B cell (primary cell): ENCODE results near the gene NUFIP1. TPM values are rescaled to one million over a fixed set of nuclear protein-coding genes. Genes with fewer than 3 reads are reported as not detected.

Experiments used
- ATAC-seq: fragments of 200-7000 bp; cut with Tn5 transposase; one replicate; pipeline ENCODE4 v1.10.0; 2021; ENCODE audit warnings: low read depth, mild to moderate bottlenecking, moderate number of reproducible peaks, moderate library complexity
- CTCF ChIA-PET: fragments of 350-600 bp; sonication (Branson Sonifier 250); formaldehyde crosslinking; loops from one replicate; lab custom pipeline; 2021; ENCODE audit warnings: antibody characterized with exemption, inconsistent platforms; lab: Charles Lee
- POLR2A ChIA-PET: fragments of 350-600 bp; sonication (Branson Sonifier 250); formaldehyde crosslinking; loops from one replicate; lab custom pipeline; 2021; ENCODE audit warnings: antibody characterized with exemption; lab: Charles Lee
- DNase-seq: peaks from one replicate; pipeline ENCODE4 v3.0.0; 2013
- H2AFZ ChIP-seq: 2 replicates; pipeline ENCODE4 v1.6.1; 2012; ENCODE audit warnings: mild to moderate bottlenecking, low read depth, low read length; ENCODE audit not compliant: insufficient read depth, poor library complexity, severe bottlenecking
- H3K27ac ChIP-seq, 2 donors: 1 replicate in 1 of 2; 2 replicates in 1 of 2; pipeline ENCODE4 v1.5.1; 2012 to 2013; ENCODE audit warnings: low read length in 2 of 2, mild to moderate bottlenecking in 2 of 2, moderate library complexity in 1 of 2
- H3K27me3 ChIP-seq, 4 experiments: fragments of 200-600 bp in 1 of 4; sonication (generic) in 1 of 4; replicated peaks in 1 of 4; 1 replicate in 2 of 4; 2 replicates in 2 of 4; pipeline versions ENCODE4 v1.6.1 to v1.7.0; 2013 to 2016; ENCODE audit warnings: low read length in 3 of 4, mild to moderate bottlenecking in 2 of 4, mixed read lengths in 1 of 4, moderate library complexity in 1 of 4; ENCODE audit not compliant: insufficient read depth in 4 of 4, control insufficient read depth in 3 of 4; ENCODE audit errors: control extremely low read depth in 1 of 4
- H3K36me3 ChIP-seq, 2 experiments: replicated peaks in 1 of 2; 1 replicate in 1 of 2; 2 replicates in 1 of 2; pipeline versions ENCODE4 v1.6.1 to v1.7.1; 2013; ENCODE audit warnings: low read length in 1 of 2; ENCODE audit not compliant: insufficient read depth in 2 of 2, control insufficient read depth in 1 of 2; ENCODE audit errors: control extremely low read depth in 1 of 2, extremely low read depth in 1 of 2
- H3K4me1 ChIP-seq, 2 donors: fragments of 200-600 bp in 1 of 2; sonication (generic) in 1 of 2; 1 replicate in 1 of 2; 2 replicates in 1 of 2; pipeline versions ENCODE4 v1.5.1 to v1.6.1; 2013 to 2017; ENCODE audit warnings: low read length in 2 of 2; ENCODE audit not compliant: control insufficient read depth in 2 of 2, insufficient read depth in 2 of 2
- H3K4me2 ChIP-seq: replicated peaks from 2 replicates; pipeline ENCODE3; 2012; ENCODE audit warnings: mild to moderate bottlenecking, low read depth, low read length; ENCODE audit not compliant: poor library complexity, severe bottlenecking
- H3K4me3 ChIP-seq, 5 experiments: fragments of 200-600 bp in 1 of 5; sonication (generic) in 1 of 5; 1 replicate in 3 of 5; 2 replicates in 2 of 5; pipeline versions ENCODE4 v1.5.1 to v1.7.0; 2011 to 2016; ENCODE audit warnings: low read length in 4 of 5, mild to moderate bottlenecking in 4 of 5, low read depth in 2 of 5, control low read depth in 1 of 5, moderate library complexity in 1 of 5; ENCODE audit not compliant: insufficient read depth in 1 of 5; ENCODE audit errors: control extremely low read depth in 1 of 5, extremely low read depth in 1 of 5
- H3K79me2 ChIP-seq: fragments of 200-600 bp; sonication (generic); one replicate; pipeline ENCODE4 v1.6.0; 2016; ENCODE audit warnings: low read length; ENCODE audit not compliant: control insufficient read depth, insufficient read depth
- H3K9ac ChIP-seq: fragments of 200-600 bp; sonication (generic); 2 replicates; pipeline ENCODE4 v1.6.1; 2017; ENCODE audit warnings: mild to moderate bottlenecking, low read length, moderate library complexity
- H3K9me3 ChIP-seq, 3 donors: one replicate each; pipeline versions ENCODE4 v1.6.1 to v1.7.1; 2013; ENCODE audit warnings: low read length in 2 of 3; ENCODE audit not compliant: control insufficient read depth in 2 of 3, insufficient read depth in 1 of 3; ENCODE audit errors: control extremely low read depth in 1 of 3
- H4K20me1 ChIP-seq: 2 replicates; pipeline ENCODE4 v1.6.0; 2012; ENCODE audit warnings: mild to moderate bottlenecking, low read length; ENCODE audit not compliant: insufficient read depth, control insufficient read depth, poor library complexity, severe bottlenecking
- H3K27ac Mint-ChIP-seq: one replicate; pipeline ENCODE4 v1.8.0; 2021; ENCODE audit warnings: mixed read lengths
- H3K27me3 Mint-ChIP-seq: one replicate; pipeline ENCODE4 v1.8.0; 2021; ENCODE audit warnings: mixed read lengths
- H3K4me1 Mint-ChIP-seq: one replicate; pipeline ENCODE4 v1.8.0; 2021; ENCODE audit warnings: mixed read lengths
- H3K4me3 Mint-ChIP-seq: one replicate; pipeline ENCODE4 v1.8.0; 2021; ENCODE audit warnings: mixed read lengths
- H3K9me3 Mint-ChIP-seq: one replicate; pipeline ENCODE4 v1.8.0; 2022; ENCODE audit warnings: mixed read lengths; ENCODE audit not compliant: insufficient read depth
- EZH2 ChIP-seq: IDR thresholded peaks from 2 replicates; pipeline ENCODE4 v1.6.1; 2012; ENCODE audit warnings: borderline replicate concordance, low read depth, mild to moderate bottlenecking, moderate library complexity, low read length; ENCODE audit not compliant: insufficient read depth, poor library complexity, severe bottlenecking
- WGBS: methylation state at CpG from one replicate; pipeline ENCODE4 v1.1.5; 2013; ENCODE audit warnings: missing lambda C conversion rate; ENCODE audit not compliant: insufficient coverage; 5-methylcytosine and 5-hydroxymethylcytosine counted together
- intact Hi-C: fragments of 100-400 bp; cut with micrococcal nuclease; formaldehyde crosslinking; loops from one replicate; pipeline ENCODE4 v1.10.0; 2022
- polyA plus RNA-seq: library from polyadenylated mRNA; depleted of rRNA; stranded (reverse); fragments of >200 nt; gene quantifications from 2 replicates; pipeline ENCODE4 v1.2.3, GENCODE V29; 2012
- total RNA-seq, 2 donors: library from RNA; stranded (reverse); fragments of 120-200 nt in 1 of 2; gene quantifications; 1 replicate in 1 of 2; 2 replicates in 1 of 2; pipeline versions ENCODE4 v1.2.3 to v1.2.4, GENCODE V29; 2013 to 2022
- TF ChIP-seq, protein P1 (sequence below): fragments of 200-600 bp; IDR thresholded peaks from one replicate; pipeline ENCODE4 v1.8.0; 2022; ENCODE audit warnings: antibody characterized with exemption, mild to moderate bottlenecking

NUFIP1 gene
- total and polyA plus RNA-seq, 2 donors (not counting 1 experiment from before 2014, with no cell fraction given) = 2.2 to 4.7 TPM

DNA sequence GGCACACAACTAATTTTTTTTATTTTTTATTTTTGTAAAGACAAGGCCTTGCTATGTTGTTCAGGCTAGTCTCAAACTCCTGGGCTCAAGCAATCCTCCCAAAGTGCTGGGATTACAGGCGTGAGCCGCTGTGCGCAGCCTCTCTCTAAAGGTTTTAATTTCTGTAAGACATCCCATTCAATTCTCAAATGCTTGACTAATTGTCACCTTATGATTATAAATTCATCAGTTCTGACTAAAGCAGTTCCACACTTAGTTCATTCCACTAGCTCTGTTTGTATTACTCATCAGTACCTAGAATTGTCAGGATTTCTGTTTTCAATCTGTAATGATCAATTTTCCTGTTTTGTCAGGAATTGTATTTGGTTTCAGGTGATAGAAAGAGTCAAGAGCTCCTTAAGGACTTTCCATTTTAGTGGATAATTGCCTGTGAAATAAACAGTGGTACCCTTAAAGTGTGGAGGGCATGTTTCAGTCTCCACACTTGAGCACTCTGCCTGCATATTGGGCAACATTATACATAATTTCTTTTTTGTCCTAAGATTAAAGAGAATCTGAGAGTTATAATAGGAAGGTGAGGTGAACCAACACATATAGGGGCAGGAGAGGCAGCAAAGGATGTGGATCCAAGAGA is 27.6 kb upstream of the NUFIP1 start:
- no peak overlapping the region for H3K27ac ChIP-seq
- no peak overlapping the region for H3K4me2 ChIP-seq
- no peaks in the 10 kb centered on the region for H3K27me3 Mint-ChIP-seq
- no peaks in the 10 kb centered on the region for H4K20me1 ChIP-seq
- TF ChIP-seq EZH2 = no peak
- TF ChIP-seq, protein P1, sequence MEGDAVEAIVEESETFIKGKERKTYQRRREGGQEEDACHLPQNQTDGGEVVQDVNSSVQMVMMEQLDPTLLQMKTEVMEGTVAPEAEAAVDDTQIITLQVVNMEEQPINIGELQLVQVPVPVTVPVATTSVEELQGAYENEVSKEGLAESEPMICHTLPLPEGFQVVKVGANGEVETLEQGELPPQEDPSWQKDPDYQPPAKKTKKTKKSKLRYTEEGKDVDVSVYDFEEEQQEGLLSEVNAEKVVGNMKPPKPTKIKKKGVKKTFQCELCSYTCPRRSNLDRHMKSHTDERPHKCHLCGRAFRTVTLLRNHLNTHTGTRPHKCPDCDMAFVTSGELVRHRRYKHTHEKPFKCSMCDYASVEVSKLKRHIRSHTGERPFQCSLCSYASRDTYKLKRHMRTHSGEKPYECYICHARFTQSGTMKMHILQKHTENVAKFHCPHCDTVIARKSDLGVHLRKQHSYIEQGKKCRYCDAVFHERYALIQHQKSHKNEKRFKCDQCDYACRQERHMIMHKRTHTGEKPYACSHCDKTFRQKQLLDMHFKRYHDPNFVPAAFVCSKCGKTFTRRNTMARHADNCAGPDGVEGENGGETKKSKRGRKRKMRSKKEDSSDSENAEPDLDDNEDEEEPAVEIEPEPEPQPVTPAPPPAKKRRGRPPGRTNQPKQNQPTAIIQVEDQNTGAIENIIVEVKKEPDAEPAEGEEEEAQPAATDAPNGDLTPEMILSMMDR = no peak
- peaks cover 10 to 53% of the 10 kb centered on the region in 2 experiments for H3K36me3 ChIP-seq
- no peak overlapping the region for H3K9ac ChIP-seq
- H3K9me3 ChIP-seq = peaks cover 0 to 1% (median 0%) of the 10 kb centered on the region in 3 donors
- no peak overlapping the region for H3K4me3 Mint-ChIP-seq
- H3K27ac Mint-ChIP-seq = no peak overlapping the region
- ATAC-seq (no peak), DNase-seq (no peak)
- H3K27me3 ChIP-seq = no peaks in the 10 kb centered on the region
- no peak overlapping the region for H3K4me3 ChIP-seq
- H2AFZ ChIP-seq = no peak overlapping the region
- H3K4me1 Mint-ChIP-seq = peaks cover 1% of the 10 kb centered on the region
- H3K4me1 ChIP-seq = no peaks in the 10 kb centered on the region
- no peaks in the 10 kb centered on the region for H3K9me3 Mint-ChIP-seq
- H3K79me2 ChIP-seq = no peaks in the 10 kb centered on the region
- 92% methylated on average over 2 of the region's 3 CpGs for WGBS
- POLR2A ChIA-PET = no interaction called here
- intact Hi-C loops = no loop called here
- CTCF ChIA-PET = interaction anchor here (0.6 kb wide), 2 partner anchors 20 to 506 kb away, joined by 3 to 4 read pairs; no protein-coding TSS in a partner anchor

DNA sequence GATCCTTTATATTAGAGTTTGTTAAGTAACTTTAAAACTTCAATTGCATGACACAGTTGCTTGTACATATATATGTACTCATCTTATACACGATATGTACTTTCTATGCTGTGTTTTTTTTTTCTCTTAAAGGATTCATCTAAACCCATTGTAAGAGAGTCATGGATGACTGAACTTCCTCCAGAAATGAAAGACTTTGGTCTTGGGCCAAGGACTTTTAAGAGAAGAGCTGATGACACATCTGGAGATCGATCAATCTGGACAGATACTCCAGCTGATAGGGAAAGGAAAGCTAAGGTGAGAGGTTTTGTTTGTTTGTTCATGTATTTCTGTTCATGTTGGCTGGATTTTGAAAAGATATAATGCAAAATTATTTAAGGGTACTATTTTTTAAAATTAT is 26.0 kb upstream of the NUFIP1 start:
- TF ChIP-seq EZH2 = no peak
- H3K4me1 Mint-ChIP-seq = peaks cover 1% of the 10 kb centered on the region
- H3K9me3 Mint-ChIP-seq = no peaks in the 10 kb centered on the region
- DNase-seq (no peak), ATAC-seq (no peak)
- Histone ChIP-seq H3K36me3 (peaks cover 9 to 52% of the 10 kb centered on the region in 2 experiments), H3K79me2 (no peaks in the 10 kb centered on the region), H3K4me3 (no peak overlapping the region), H3K9ac (no peak overlapping the region), H3K27ac (no peak overlapping the region), H4K20me1 (no peaks in the 10 kb centered on the region), H3K9me3 (peaks cover 0 to 1% (median 0%) of the 10 kb centered on the region in 3 donors), H2AFZ (no peak overlapping the region), H3K27me3 (no peaks in the 10 kb centered on the region), H3K4me1 (no peaks in the 10 kb centered on the region), H3K4me2 (no peak overlapping the region)
- WGBS = 100% methylated on average over 1 of the region's 2 CpGs
- ChIA-PET CTCF (interaction anchor here (1.3 to 1.9 kb wide), 2 partner anchors 31 to 532 kb away, joined by 4 to 5 read pairs; no protein-coding TSS in a partner anchor), POLR2A (no interaction called here)
- intact Hi-C loops = no loop called here
- no peak overlapping the region for H3K27ac Mint-ChIP-seq
- H3K27me3 Mint-ChIP-seq = no peaks in the 10 kb centered on the region
- no peak overlapping the region for H3K4me3 Mint-ChIP-seq
